C4-2B (cell line): ENCODE data around the gene CHRNB2.

ENCODE experiments used
- H3K27ac ChIP-seq: fragments of 450-650 bp; 2 replicates; pipeline ENCODE4 v1.5.1; 2017
- ZFX ChIP-seq: fragments of 450-650 bp; IDR thresholded peaks from 2 replicates; pipeline ENCODE4 v1.6.1; 2017
- TF ChIP-seq, protein P1 (sequence below): fragments of 450-650 bp; conservative IDR thresholded peaks from 2 replicates; pipeline ENCODE4 v1.5.1; 2017; ENCODE audit warnings: mild to moderate bottlenecking

Gene CHRNB2

GRCh38 chr1:154568157-154568815 lies 708 bp downstream of the CHRNB2 start:
- TF ChIP-seq, protein P1, sequence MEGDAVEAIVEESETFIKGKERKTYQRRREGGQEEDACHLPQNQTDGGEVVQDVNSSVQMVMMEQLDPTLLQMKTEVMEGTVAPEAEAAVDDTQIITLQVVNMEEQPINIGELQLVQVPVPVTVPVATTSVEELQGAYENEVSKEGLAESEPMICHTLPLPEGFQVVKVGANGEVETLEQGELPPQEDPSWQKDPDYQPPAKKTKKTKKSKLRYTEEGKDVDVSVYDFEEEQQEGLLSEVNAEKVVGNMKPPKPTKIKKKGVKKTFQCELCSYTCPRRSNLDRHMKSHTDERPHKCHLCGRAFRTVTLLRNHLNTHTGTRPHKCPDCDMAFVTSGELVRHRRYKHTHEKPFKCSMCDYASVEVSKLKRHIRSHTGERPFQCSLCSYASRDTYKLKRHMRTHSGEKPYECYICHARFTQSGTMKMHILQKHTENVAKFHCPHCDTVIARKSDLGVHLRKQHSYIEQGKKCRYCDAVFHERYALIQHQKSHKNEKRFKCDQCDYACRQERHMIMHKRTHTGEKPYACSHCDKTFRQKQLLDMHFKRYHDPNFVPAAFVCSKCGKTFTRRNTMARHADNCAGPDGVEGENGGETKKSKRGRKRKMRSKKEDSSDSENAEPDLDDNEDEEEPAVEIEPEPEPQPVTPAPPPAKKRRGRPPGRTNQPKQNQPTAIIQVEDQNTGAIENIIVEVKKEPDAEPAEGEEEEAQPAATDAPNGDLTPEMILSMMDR: no peak
- TF ChIP-seq ZFX: no peak
- H3K27ac ChIP-seq: no peak overlapping the region

DNA sequence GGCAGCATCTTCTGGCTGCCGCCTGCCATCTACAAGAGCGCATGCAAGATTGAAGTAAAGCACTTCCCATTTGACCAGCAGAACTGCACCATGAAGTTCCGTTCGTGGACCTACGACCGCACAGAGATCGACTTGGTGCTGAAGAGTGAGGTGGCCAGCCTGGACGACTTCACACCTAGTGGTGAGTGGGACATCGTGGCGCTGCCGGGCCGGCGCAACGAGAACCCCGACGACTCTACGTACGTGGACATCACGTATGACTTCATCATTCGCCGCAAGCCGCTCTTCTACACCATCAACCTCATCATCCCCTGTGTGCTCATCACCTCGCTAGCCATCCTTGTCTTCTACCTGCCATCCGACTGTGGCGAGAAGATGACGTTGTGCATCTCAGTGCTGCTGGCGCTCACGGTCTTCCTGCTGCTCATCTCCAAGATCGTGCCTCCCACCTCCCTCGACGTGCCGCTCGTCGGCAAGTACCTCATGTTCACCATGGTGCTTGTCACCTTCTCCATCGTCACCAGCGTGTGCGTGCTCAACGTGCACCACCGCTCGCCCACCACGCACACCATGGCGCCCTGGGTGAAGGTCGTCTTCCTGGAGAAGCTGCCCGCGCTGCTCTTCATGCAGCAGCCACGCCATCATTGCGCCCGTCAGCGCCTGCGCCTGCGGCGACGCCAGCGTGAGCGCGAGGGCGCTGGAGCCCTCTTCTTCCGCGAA lies 3.8 kb downstream of the CHRNB2 start:
- TF ChIP-seq, protein P1: no peak
- TF ChIP-seq ZFX: no peak
- no peak overlapping the region for H3K27ac ChIP-seq

GRCh38 chr1:154571964-154572288 lies 4.3 kb downstream of the CHRNB2 start:
- TF ChIP-seq, protein P1: no peak
- TF ChIP-seq ZFX: no peak
- no peak overlapping the region for H3K27ac ChIP-seq

DNA sequence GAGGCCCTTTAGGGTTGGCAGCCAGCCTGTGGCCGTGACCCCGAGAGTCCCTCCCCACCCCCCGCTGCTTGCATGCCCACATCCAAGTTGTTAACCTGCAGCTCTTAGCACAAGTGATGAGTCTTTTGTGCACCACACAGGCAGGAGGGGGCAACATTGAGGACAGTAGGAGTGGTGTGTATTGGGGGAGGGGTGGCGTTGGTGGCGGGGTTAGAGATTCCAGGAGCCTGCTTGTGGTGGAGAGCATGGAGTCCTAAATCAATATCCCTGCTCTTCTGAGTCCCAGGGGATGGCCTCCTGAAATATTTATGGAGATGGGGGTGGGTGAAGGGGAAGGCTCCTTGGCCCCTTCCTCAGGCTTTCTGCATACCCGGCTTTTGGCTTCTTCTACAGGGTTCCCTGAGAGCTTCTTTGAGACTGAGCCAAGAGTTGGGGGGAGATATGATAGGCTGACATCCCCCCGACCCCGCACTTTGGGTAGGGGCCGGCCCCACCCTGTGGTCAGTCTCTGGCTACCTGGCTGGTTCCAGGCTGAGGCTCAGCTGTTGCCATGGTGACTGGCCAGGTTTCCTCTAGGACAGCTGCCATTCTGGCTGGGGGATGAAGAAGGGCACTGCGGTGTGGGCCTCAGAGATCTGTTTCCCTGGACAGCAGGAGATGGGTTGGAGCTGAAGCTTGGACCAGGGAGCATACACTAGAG lies 5.0 kb downstream of the CHRNB2 start:
- TF ChIP-seq ZFX: no peak
- TF ChIP-seq, protein P1: no peak
- no peak overlapping the region for H3K27ac ChIP-seq

- TF ChIP-seq, protein P1: no peak
- no peak for TF ChIP-seq ZFX
- H3K27ac ChIP-seq: no peak overlapping the region
Measured at GRCh38 chr1:154573168-154573510, 5.6 kb downstream of the CHRNB2 start.

DNA sequence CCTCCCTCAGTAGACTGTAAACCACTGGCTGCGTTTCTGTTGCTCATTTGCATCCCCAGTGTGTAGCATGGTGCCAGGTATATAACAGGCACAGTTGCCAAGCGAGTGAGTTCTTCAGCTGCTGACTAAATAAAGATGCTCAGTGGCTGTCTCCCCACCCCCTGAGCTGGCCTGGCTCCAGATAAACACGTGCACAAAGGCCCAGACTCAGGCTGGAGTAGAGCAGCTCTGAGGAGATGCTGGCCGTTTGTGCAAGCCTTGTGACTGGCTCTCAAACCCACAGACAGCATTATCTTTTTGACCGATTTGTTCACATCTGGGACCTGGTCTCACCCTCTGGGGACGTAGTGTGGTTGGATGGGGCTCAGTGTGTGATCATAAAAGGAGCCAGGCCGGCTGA lies 7.1 kb downstream of the CHRNB2 start:
- no peak for TF ChIP-seq ZFX
- TF ChIP-seq, protein P1: no peak
- H3K27ac ChIP-seq: no peak overlapping the region
